GM12878 (cell line): ENCODE results near the gene XPC. TPM values are rescaled to one million over a fixed set of nuclear protein-coding genes. Genes with fewer than 3 reads are reported as not detected.

Experiments
- ATAC-seq: fragments of 200-7000 bp; cut with Tn5 transposase; 3 replicates; pipeline ENCODE4 v1.9.1; 2020; ENCODE audit warnings: mild to moderate bottlenecking, moderate library complexity
- BruUV-seq: library from RNA; stranded (reverse); fragments of 400-500 nt; replicated peaks from 2 replicates; lab custom pipeline; 2021; lab: Mats Ljungman, UMichigan
- CTCF ChIA-PET: fragments of 300-600 bp; sonication (Branson Sonifier 250); formaldehyde crosslinking; extraction: SDS; loops from one replicate; lab custom pipeline; 2021; ENCODE audit warnings: inconsistent platforms; lab: Yijun Ruan, JAX
- POLR2A ChIA-PET: fragments of 350-600 bp; formaldehyde crosslinking; extraction: SDS; loops from one replicate; lab custom pipeline; 2021; ENCODE audit warnings: inconsistent platforms; lab: Charles Lee
- RAD21 ChIA-PET: fragments of 300-600 bp; sonication (Branson Sonifier 250); formaldehyde crosslinking; loops from one replicate; lab custom pipeline; 2023; ENCODE audit warnings: antibody characterized with exemption; ENCODE audit not compliant: unreplicated experiment; lab: Charles Lee
- SMC1A ChIA-PET: fragments of 300-600 bp; sonication (Branson Sonifier 250); formaldehyde crosslinking; loops from one replicate; lab custom pipeline; 2023; ENCODE audit not compliant: unreplicated experiment, uncharacterized antibody; lab: Charles Lee
- DNase-seq: peaks from one replicate; pipeline ENCODE4 v3.0.0-alpha.2; 2011; ENCODE audit warnings: low read depth, low spot score
- FAIRE-seq: peaks from 3 replicates; lab custom pipeline; 2011; peaks lifted over from hg19 to GRCh38; lab: Jason Lieb, UNC
- H2AFZ ChIP-seq: 2 replicates; pipeline ENCODE4 v1.6.0; 2011; ENCODE audit warnings: low read depth, low read length, control low read depth; ENCODE audit not compliant: control insufficient read depth
- H3K27ac ChIP-seq: 2 replicates; pipeline ENCODE4 v1.5.1; 2011; ENCODE audit warnings: control low read depth; ENCODE audit not compliant: control insufficient read depth, insufficient read depth
- H3K27me3 ChIP-seq, 2 experiments: replicated peaks in 1 of 2; 2 replicates each; pipeline versions ENCODE4 v1.6.0 to v1.6.1; 2011; ENCODE audit warnings: low read length in 1 of 2; ENCODE audit not compliant: control insufficient read depth in 2 of 2, insufficient read depth in 2 of 2
- H3K36me3 ChIP-seq, 2 experiments: 2 replicates each; pipeline ENCODE4 v1.5.1; 2011; ENCODE audit warnings: low read length in 1 of 2; ENCODE audit not compliant: control insufficient read depth in 2 of 2, insufficient read depth in 2 of 2
- H3K4me1 ChIP-seq: 2 replicates; pipeline ENCODE4 v1.6.1; 2011; ENCODE audit warnings: mild to moderate bottlenecking, low read length, moderate library complexity, mixed read lengths; ENCODE audit not compliant: control insufficient read depth, insufficient read depth
- H3K4me2 ChIP-seq: 2 replicates; pipeline ENCODE4 v1.6.0; 2011; ENCODE audit warnings: control low read depth; ENCODE audit not compliant: control insufficient read depth, insufficient read depth
- H3K4me3 ChIP-seq: fragments of 200-600 bp; sonication (generic); 2 replicates; pipeline ENCODE4 v1.5.1; 2016
- H3K79me2 ChIP-seq: 2 replicates; pipeline ENCODE4 v1.6.0; 2011; ENCODE audit warnings: low read length; ENCODE audit not compliant: control insufficient read depth, insufficient read depth
- H3K9ac ChIP-seq: 2 replicates; pipeline ENCODE4 v1.8.0; 2011; ENCODE audit warnings: low read length, control low read depth, mixed read lengths; ENCODE audit not compliant: control insufficient read depth, insufficient read depth
- H3K9me3 ChIP-seq: replicated peaks from 3 replicates; pipeline ENCODE4 v1.5.1; 2011; ENCODE audit warnings: mild to moderate bottlenecking, low read length; ENCODE audit not compliant: control insufficient read depth, insufficient read depth
- H4K20me1 ChIP-seq: 2 replicates; pipeline ENCODE4 v1.6.0; 2011; ENCODE audit not compliant: control insufficient read depth, insufficient read depth
- BACH1 ChIP-seq: fragments of 450-650 bp; IDR thresholded peaks from 2 replicates; pipeline ENCODE4 v1.6.1; 2017; ENCODE audit warnings: mild to moderate bottlenecking, borderline replicate concordance
- CREM ChIP-seq: IDR thresholded peaks from 2 replicates; pipeline ENCODE4 v1.6.1; 2014; ENCODE audit warnings: antibody characterized with exemption, low read depth
- E4F1 ChIP-seq: fragments of 450-650 bp; IDR thresholded peaks from 2 replicates; pipeline ENCODE4 v1.6.1; 2018; ENCODE audit warnings: borderline replicate concordance, mild to moderate bottlenecking; ENCODE audit not compliant: partially characterized antibody
- ESRRA ChIP-seq: IDR thresholded peaks from 2 replicates; pipeline ENCODE4 v1.6.1; 2012; ENCODE audit warnings: mild to moderate bottlenecking, low read length, improper control_type of control experiment
- FOXM1 ChIP-seq: IDR thresholded peaks from 2 replicates; pipeline ENCODE4 v1.6.1; 2012; ENCODE audit warnings: low read depth, mild to moderate bottlenecking, inconsistent platforms, low read length, moderate library complexity
- HCFC1 ChIP-seq: fragments of 150-350 bp; IDR thresholded peaks from 2 replicates; pipeline ENCODE4 v1.6.1; 2014; ENCODE audit warnings: low read length
- HSF1 ChIP-seq: fragments of 150-350 bp; IDR thresholded peaks from 2 replicates; pipeline ENCODE4 v1.6.1; 2014; ENCODE audit warnings: mild to moderate bottlenecking, low read depth, low read length
- MXI1 ChIP-seq: fragments of 150-350 bp; IDR thresholded peaks from 2 replicates; pipeline ENCODE4 v1.6.1; 2011; ENCODE audit warnings: low read depth, mild to moderate bottlenecking, inconsistent platforms, low read length, improper control_type of control experiment
- SIX5 ChIP-seq: IDR thresholded peaks from 2 replicates; pipeline ENCODE4 v1.6.1; 2011; ENCODE audit warnings: mild to moderate bottlenecking, low read depth, low read length, moderate library complexity; ENCODE audit not compliant: severe bottlenecking
- SP1 ChIP-seq: IDR thresholded peaks from one replicate; pipeline ENCODE4 v1.6.1; 2011; ENCODE audit warnings: low read depth, low read length
- TAF1 ChIP-seq: IDR thresholded peaks from 2 replicates; pipeline ENCODE4 v1.6.1; 2011; ENCODE audit warnings: mild to moderate bottlenecking, low read depth, low read length, borderline replicate concordance
- YBX1 ChIP-seq: fragments of 450-650 bp; IDR thresholded peaks from 2 replicates; pipeline ENCODE4 v1.6.1; 2016; ENCODE audit warnings: antibody characterized with exemption
- ZBED1 ChIP-seq: IDR thresholded peaks from 2 replicates; pipeline ENCODE4 v1.6.1; 2016; ENCODE audit warnings: borderline replicate concordance
- ZNF687 ChIP-seq: fragments of 450-650 bp; IDR thresholded peaks from 2 replicates; pipeline ENCODE4 v1.6.1; 2017; ENCODE audit warnings: mild to moderate bottlenecking, moderate library complexity
- WGBS: methylation state at CpG from one replicate; pipeline ENCODE4 v1.1.6; 2016; ENCODE audit warnings: low lambda C conversion rate; ENCODE audit not compliant: insufficient replicate concordance, insufficient coverage; ENCODE audit errors: missing lambda C conversion rate; 5-methylcytosine and 5-hydroxymethylcytosine counted together
- in situ Hi-C: fragments of 300-500 bp; cut with MboI; formaldehyde crosslinking; loops from 9 replicates; pipeline ENCODE4 v1.14.3; 2018; ENCODE audit warnings: mixed read lengths
- intact Hi-C: fragments of 100-400 bp; cut with micrococcal nuclease; formaldehyde crosslinking; loops from one replicate; pipeline ENCODE4 v1.14.2; 2022; ENCODE audit not compliant: unreplicated experiment
- polyA plus RNA-seq, 11 experiments: library from polyadenylated mRNA; depleted of rRNA in 4 of 11; unstranded in 6 of 11; stranded (reverse) in 5 of 11; fragments of >200 nt; fragmentation: Nextera tagmentation in 4 of 11; fragmentation: Illumina TruSeq in 1 of 11; extraction: Ambion mirVana in 4 of 11; extraction: Trizol in 1 of 11; gene quantifications; 1 replicate in 1 of 11; 2 replicates in 10 of 11; pipeline versions ENCODE4 v1.2.1 to v1.2.3, GENCODE V29; 2011 to 2016; ENCODE audit warnings: inconsistent platforms in 2 of 11, missing spikeins in 2 of 11, low read depth in 1 of 11
- total RNA-seq, 4 experiments: library from RNA; depleted of rRNA in 3 of 4; stranded (reverse); fragments of >200 nt in 3 of 4; fragmentation: Illumina TruSeq in 1 of 4; extraction: Trizol in 1 of 4; gene quantifications; 2 replicates each; pipeline versions ENCODE4 v1.2.1 to v1.2.3, GENCODE V29; 2013 to 2021

XPC gene
- total and polyA plus RNA-seq, 10 of the 15 experiments (the other 5 are each of a cell fraction or from before 2014, with no cell fraction given), result 4.0 to 48.3 (median 29.8) TPM

GRCh38 chr3:14124615-14125192 is 53.7 kb downstream of the XPC start, which contains the start of the genes CHCHD4 and TMEM43:
CHCHD4 (minus strand) TSS chr3:14124870; CDS start chr3:14124676, 194 bp downstream.
TMEM43 (plus strand) TSS chr3:14125052; CDS start chr3:14125194, 142 bp downstream.
- FAIRE-seq (peak; percentile 99), DNase-seq (peak; percentile 95), ATAC-seq (peak; percentile 90)
- ChIA-PET CTCF (interaction anchor here (1.1 to 3.0 kb wide), 5 partner anchors 11 to 228 kb away, joined by 3 to 9 read pairs (median 7); partner anchors contain the start of genes LSM3 and XPC), POLR2A (interaction anchor here (1.0 to 3.6 kb wide), 6 partner anchors 9 to 704 kb away, joined by 3 to 42 read pairs (median 7); partner anchors contain the start of genes LSM3, NUP210 and XPC), RAD21 (interaction anchor here (1.9 to 3.6 kb wide), 3 partner anchors 20 to 228 kb away, joined by 8 to 27 read pairs (median 11); partner anchors contain the start of genes LSM3 and XPC), SMC1A (interaction anchor here (1.0 to 2.2 kb wide), 4 partner anchors 54 to 228 kb away, joined by 3 to 10 read pairs (median 6); partner anchors contain the start of genes LSM3 and XPC)
- Histone ChIP-seq H3K4me2 (peak within 1 kb of the TSS; percentile 95), H3K36me3 (peaks cover 0 to 16% of the 10 kb centered on the region in 2 experiments; a peak in 2 of 4 replicates), H3K27me3 (no peaks in the 10 kb centered on the region), H3K4me3 (peak within 1 kb of the TSS; percentile 93), H3K9me3 (no peaks in the 10 kb centered on the region), H3K4me1 (peaks cover 8% of the 10 kb centered on the region), H2AFZ (peak within 1 kb of the TSS; percentile 89), H3K27ac (peak within 1 kb of the TSS; percentile 81), H4K20me1 (no peaks in the 10 kb centered on the region; the same call in 1 of the 2 replicates), H3K79me2 (peaks cover 55% of the 10 kb centered on the region), H3K9ac (peak within 1 kb of the TSS; percentile 76)
- intact Hi-C loops (loop anchor here (1.0 to 5.0 kb wide), 2 partner anchors 54 to 227 kb away; partner anchors contain the start of genes LSM3 and XPC), in situ Hi-C loops (no loop called here)
- no TSS peak for BruUV-seq
- 2% methylated on average over 45 of the region's 55 CpGs for WGBS
- TF ChIP-seq TAF1 (0 out of 2 replicates have a peak, but pooled peaks have one; percentile 40), CREM (peak; percentile 93; the same call in 1 of the 2 replicates), HSF1 (no peak), ZBED1 (no peak), BACH1 (peak; percentile 62; the same call in 1 of the 2 replicates), MXI1 (peak; percentile 50; the same call in 1 of the 2 replicates), SIX5 (peak; percentile 99), ESRRA (0 out of 2 replicates have a peak, but pooled peaks have one; percentile 57), SP1 (no peak), E4F1 (no peak), YBX1 (no peak), FOXM1 (no peak), HCFC1 (peak; percentile 99), ZNF687 (peak; percentile 17)
